ENCODE data around the gene MARCKS. TPM values are rescaled to one million over a fixed set of nuclear protein-coding genes. Genes with fewer than 3 reads are reported as not detected.

MARCKS gene
- polyA plus RNA-seq, 1 donor (not counting 4 experiments of a cell fraction or from before 2014, with no cell fraction given), result 50.8 TPM

DNA sequence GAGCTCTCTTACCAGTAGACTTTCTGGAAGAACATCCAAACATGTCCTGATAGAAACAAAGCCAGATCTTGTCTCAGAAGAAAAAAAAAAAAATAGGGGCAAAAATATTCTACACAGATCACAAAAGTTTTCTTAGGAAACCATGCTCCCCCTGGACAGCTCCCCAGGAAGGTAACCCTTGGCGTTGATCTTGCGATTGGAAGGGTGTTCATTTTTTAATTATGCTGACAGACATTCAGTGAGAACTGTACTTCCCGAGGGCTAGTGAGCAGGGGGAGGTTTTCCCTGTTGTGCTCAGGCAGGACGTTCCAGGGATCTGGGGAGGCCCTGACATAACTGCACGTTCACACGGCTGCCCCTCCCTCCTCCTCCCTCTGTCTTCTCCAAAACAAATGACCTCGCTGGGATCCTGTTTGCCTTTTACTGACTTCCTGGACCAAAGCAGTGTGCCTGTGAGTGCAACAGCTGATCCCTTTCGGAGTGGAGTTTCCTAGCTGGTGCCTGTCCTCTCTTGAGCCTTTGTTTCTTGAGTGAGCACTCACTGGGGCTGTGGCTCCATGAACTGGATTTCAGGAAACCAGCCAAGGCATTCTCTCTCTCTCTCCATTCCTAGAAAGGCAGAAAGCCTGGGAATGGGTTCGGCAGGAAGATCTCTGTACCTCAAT lies 46.7 kb downstream of the MARCKS start:
- no peaks in the 10 kb centered on the region for H3K36me3 ChIP-seq (ENCODE audit: control insufficient read depth in 2 of 2, extremely low read depth in 1 of 2, insufficient read depth in 2 of 2, low read length in 2 of 2)
- no peaks in the 10 kb centered on the region for H3K79me2 ChIP-seq (ENCODE audit: control insufficient read depth, insufficient read depth, low read length)
- FAIRE-seq (no peak), DNase-seq (ENCODE audit: low read depth, low spot score) (no peak)
- H2AFZ ChIP-seq (ENCODE audit: control insufficient read depth, low read length), result no peak overlapping the region
- no peaks in the 10 kb centered on the region for H3K9me1 ChIP-seq (ENCODE audit: control insufficient read depth, extremely low read depth, insufficient read depth, low read length)
- no peak overlapping the region for H3K9ac ChIP-seq (ENCODE audit: control insufficient read depth, extremely low read depth, insufficient read depth, low read length)
- dilution Hi-C loops (cut with MboI; ENCODE audit: extremely low pct_ligation_motif_present, low sequenced_read_pairs), result no loop called here
- no peak overlapping the region for H3K4me2 ChIP-seq (ENCODE audit: control insufficient read depth, extremely low read depth, insufficient read depth, low read depth, low read length)
- no peaks in the 10 kb centered on the region for H3K4me1 ChIP-seq (ENCODE audit: control insufficient read depth, extremely low read depth, insufficient read depth, low read length)
- H3K9me3 ChIP-seq (ENCODE audit: control insufficient read depth, low read depth, low read length), result no peaks in the 10 kb centered on the region
- no peaks in the 10 kb centered on the region for H4K20me1 ChIP-seq (ENCODE audit: control insufficient read depth, extremely low read depth, insufficient read depth, low read length)
- no peak overlapping the region for H3K27ac ChIP-seq (ENCODE audit: control insufficient read depth, insufficient read depth, low read length)
- H3K4me3 ChIP-seq (ENCODE audit: control insufficient read depth in 2 of 3, extremely low read depth in 1 of 3, insufficient read depth in 2 of 3, low read depth in 1 of 3, low read length in 3 of 3), result no peak overlapping the region
- H3K27me3 ChIP-seq (ENCODE audit: control insufficient read depth, extremely low read depth, insufficient read depth, low read length), result no peaks in the 10 kb centered on the region
- TF ChIP-seq, protein P1, sequence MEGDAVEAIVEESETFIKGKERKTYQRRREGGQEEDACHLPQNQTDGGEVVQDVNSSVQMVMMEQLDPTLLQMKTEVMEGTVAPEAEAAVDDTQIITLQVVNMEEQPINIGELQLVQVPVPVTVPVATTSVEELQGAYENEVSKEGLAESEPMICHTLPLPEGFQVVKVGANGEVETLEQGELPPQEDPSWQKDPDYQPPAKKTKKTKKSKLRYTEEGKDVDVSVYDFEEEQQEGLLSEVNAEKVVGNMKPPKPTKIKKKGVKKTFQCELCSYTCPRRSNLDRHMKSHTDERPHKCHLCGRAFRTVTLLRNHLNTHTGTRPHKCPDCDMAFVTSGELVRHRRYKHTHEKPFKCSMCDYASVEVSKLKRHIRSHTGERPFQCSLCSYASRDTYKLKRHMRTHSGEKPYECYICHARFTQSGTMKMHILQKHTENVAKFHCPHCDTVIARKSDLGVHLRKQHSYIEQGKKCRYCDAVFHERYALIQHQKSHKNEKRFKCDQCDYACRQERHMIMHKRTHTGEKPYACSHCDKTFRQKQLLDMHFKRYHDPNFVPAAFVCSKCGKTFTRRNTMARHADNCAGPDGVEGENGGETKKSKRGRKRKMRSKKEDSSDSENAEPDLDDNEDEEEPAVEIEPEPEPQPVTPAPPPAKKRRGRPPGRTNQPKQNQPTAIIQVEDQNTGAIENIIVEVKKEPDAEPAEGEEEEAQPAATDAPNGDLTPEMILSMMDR (optimal IDR thresholded peaks at IDR 0.05 in 1 of 3, IDR thresholded peaks at IDR 0.05 in 1 of 3, conservative IDR thresholded peaks at IDR 0.05 in 1 of 3; ENCODE audit: extremely low read depth in 1 of 3, insufficient read depth in 2 of 3, low read length in 3 of 3), result no peak
- TF ChIP-seq EZH2 (IDR thresholded peaks at IDR 0.05; ENCODE audit: low read length), result no peak

- no peaks in the 10 kb centered on the region for H3K79me2 ChIP-seq (ENCODE audit: control insufficient read depth, insufficient read depth, low read length)
- FAIRE-seq (no peak), DNase-seq (ENCODE audit: low read depth, low spot score) (no peak)
- no peak overlapping the region for H2AFZ ChIP-seq (ENCODE audit: control insufficient read depth, low read length)
- TF ChIP-seq EZH2 (IDR thresholded peaks at IDR 0.05; ENCODE audit: low read length), result no peak
- TF ChIP-seq, protein P1 (optimal IDR thresholded peaks at IDR 0.05 in 1 of 3, IDR thresholded peaks at IDR 0.05 in 1 of 3, conservative IDR thresholded peaks at IDR 0.05 in 1 of 3; ENCODE audit: extremely low read depth in 1 of 3, insufficient read depth in 2 of 3, low read length in 3 of 3), result no peak
- no peaks in the 10 kb centered on the region for H3K9me1 ChIP-seq (ENCODE audit: control insufficient read depth, extremely low read depth, insufficient read depth, low read length)
- no peak overlapping the region for H3K4me2 ChIP-seq (ENCODE audit: control insufficient read depth, extremely low read depth, insufficient read depth, low read depth, low read length)
- dilution Hi-C loops (cut with MboI; ENCODE audit: extremely low pct_ligation_motif_present, low sequenced_read_pairs), result no loop called here
- H3K9me3 ChIP-seq (ENCODE audit: control insufficient read depth, low read depth, low read length), result no peaks in the 10 kb centered on the region
- H3K4me1 ChIP-seq (ENCODE audit: control insufficient read depth, extremely low read depth, insufficient read depth, low read length), result no peaks in the 10 kb centered on the region
- H3K36me3 ChIP-seq (ENCODE audit: control insufficient read depth in 2 of 2, extremely low read depth in 1 of 2, insufficient read depth in 2 of 2, low read length in 2 of 2), result no peaks in the 10 kb centered on the region
- no peaks in the 10 kb centered on the region for H3K27me3 ChIP-seq (ENCODE audit: control insufficient read depth, extremely low read depth, insufficient read depth, low read length)
- H4K20me1 ChIP-seq (ENCODE audit: control insufficient read depth, extremely low read depth, insufficient read depth, low read length), result no peaks in the 10 kb centered on the region
- no peak overlapping the region for H3K27ac ChIP-seq (ENCODE audit: control insufficient read depth, insufficient read depth, low read length)
- no peak overlapping the region for H3K4me3 ChIP-seq (ENCODE audit: control insufficient read depth in 2 of 3, extremely low read depth in 1 of 3, insufficient read depth in 2 of 3, low read depth in 1 of 3, low read length in 3 of 3)
- H3K9ac ChIP-seq (ENCODE audit: control insufficient read depth, extremely low read depth, insufficient read depth, low read length), result no peak overlapping the region
Measured at GRCh38 chr6:113907102-113907815, 50.1 kb downstream of the MARCKS start.

Data from keratinocyte (primary cell).